Fibroblast of lung (primary cell): Measurements from ENCODE around the gene RASGRF2. TPM values are rescaled to one million over a fixed set of nuclear protein-coding genes. Genes with fewer than 3 reads are reported as not detected.

ENCODE experiments used
- DNase-seq, 2 donors: peaks; one replicate each; pipeline versions ENCODE4 v3.0.0 to v3.0.0-alpha.2; 2010; ENCODE audit warnings: low read depth in 2 of 2
- H2AFZ ChIP-seq: 2 replicates; pipeline ENCODE4 v1.5.1; 2012; ENCODE audit warnings: low read length, control low read depth, inconsistent platforms
- H3K27ac ChIP-seq: 2 replicates; pipeline ENCODE4 v1.5.1; 2011; ENCODE audit warnings: low read length, control low read depth; ENCODE audit not compliant: insufficient read depth
- H3K27me3 ChIP-seq: 2 replicates; pipeline ENCODE4 v1.5.1; 2011; ENCODE audit warnings: mild to moderate bottlenecking, low read length; ENCODE audit not compliant: control insufficient read depth, insufficient read depth
- H3K36me3 ChIP-seq: 2 replicates; pipeline ENCODE4 v1.5.1; 2011; ENCODE audit warnings: low read length; ENCODE audit not compliant: control insufficient read depth, insufficient read depth
- H3K4me1 ChIP-seq: 2 replicates; pipeline ENCODE4 v1.5.1; 2011; ENCODE audit warnings: low read length; ENCODE audit not compliant: control insufficient read depth, insufficient read depth; ENCODE audit errors: extremely low read depth
- H3K4me2 ChIP-seq: 2 replicates; pipeline ENCODE4 v1.5.1; 2011; ENCODE audit warnings: low read length, control low read depth; ENCODE audit not compliant: insufficient read depth; ENCODE audit errors: extremely low read depth
- H3K4me3 ChIP-seq, 4 experiments: fragments of 200-600 bp in 1 of 4; sonication (generic) in 1 of 4; replicated peaks in 1 of 4; 2 replicates each; pipeline ENCODE4 v1.5.1; 2011 to 2016; ENCODE audit warnings: low read length in 4 of 4, low read depth in 3 of 4, mild to moderate bottlenecking in 3 of 4, control low read depth in 2 of 4, inconsistent platforms in 1 of 4, mixed read lengths in 1 of 4; ENCODE audit not compliant: insufficient read depth in 1 of 4; ENCODE audit errors: control extremely low read depth in 1 of 4
- H3K79me2 ChIP-seq: 2 replicates; pipeline ENCODE4 v1.5.1; 2012; ENCODE audit warnings: mild to moderate bottlenecking, low read length, inconsistent platforms; ENCODE audit not compliant: control insufficient read depth, insufficient read depth
- H3K9ac ChIP-seq: 2 replicates; pipeline ENCODE4 v1.5.1; 2011; ENCODE audit warnings: mild to moderate bottlenecking, low read length, control low read depth; ENCODE audit not compliant: insufficient read depth
- H3K9me3 ChIP-seq: 2 replicates; pipeline ENCODE4 v1.5.1; 2012; ENCODE audit warnings: low read depth, low read length; ENCODE audit not compliant: control insufficient read depth, insufficient read depth
- H4K20me1 ChIP-seq: 2 replicates; pipeline ENCODE4 v1.5.1; 2011; ENCODE audit warnings: low read length; ENCODE audit not compliant: control insufficient read depth, insufficient read depth; ENCODE audit errors: extremely low read depth
- EZH2 ChIP-seq: IDR thresholded peaks from 2 replicates; pipeline ENCODE4 v1.5.1; 2012; ENCODE audit warnings: low read length, control low read depth, mild to moderate bottlenecking; ENCODE audit errors: missing control alignments
- polyA plus RNA-seq, 2 donors: library from polyadenylated mRNA; depleted of rRNA in 1 of 2; stranded (reverse) in 1 of 2; unstranded in 1 of 2; fragments of >200 nt; gene quantifications; 2 replicates each; pipeline ENCODE4 v1.2.1, GENCODE V29; 2011 to 2012; ENCODE audit warnings: missing spikeins in 1 of 2
- total RNA-seq: library from RNA; depleted of rRNA; stranded (reverse); fragments of >200 nt; gene quantifications from 2 replicates; pipeline ENCODE4 v1.2.1, GENCODE V29; 2014
- TF ChIP-seq, protein P1 (sequence below), 2 donors: IDR thresholded peaks in 1 of 2; conservative IDR thresholded peaks in 1 of 2; 1 replicate in 1 of 2; 2 replicates in 1 of 2; pipeline ENCODE4 v1.5.1; 2011 to 2012; ENCODE audit warnings: low read length in 2 of 2, control low read depth in 1 of 2, inconsistent platforms in 1 of 2, low read depth in 1 of 2, mild to moderate bottlenecking in 1 of 2

The RASGRF2 gene
- total and polyA plus RNA-seq, 2 donors (not counting 1 experiment from before 2014, with no cell fraction given), result 3.5 to 19.5 TPM

DNA sequence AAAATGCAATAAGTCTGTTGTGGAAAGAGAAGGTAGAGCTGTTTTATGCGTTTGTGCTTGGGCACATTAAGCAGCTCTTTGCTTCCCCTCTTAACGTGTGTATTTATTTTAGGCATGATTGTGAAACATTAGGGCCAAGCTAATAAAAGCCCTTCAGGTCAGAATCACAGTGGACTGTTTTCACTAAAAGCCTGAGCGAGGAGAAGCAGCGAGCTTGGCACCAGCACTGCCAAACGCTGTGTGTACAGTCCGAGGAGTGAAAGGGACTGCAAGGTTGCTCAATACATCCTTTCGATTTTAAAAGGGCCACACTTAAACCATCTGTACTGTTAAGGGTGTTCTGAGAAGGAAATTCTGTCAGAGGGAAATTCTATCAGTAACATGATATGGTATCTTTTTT is 165.8 kb downstream of the RASGRF2 start:
- peak overlapping the region in 1 of 4 experiments; percentile 4 for H3K4me3 ChIP-seq
- H3K79me2 ChIP-seq, result no peaks in the 10 kb centered on the region
- no peak for TF ChIP-seq EZH2
- TF ChIP-seq, protein P1, sequence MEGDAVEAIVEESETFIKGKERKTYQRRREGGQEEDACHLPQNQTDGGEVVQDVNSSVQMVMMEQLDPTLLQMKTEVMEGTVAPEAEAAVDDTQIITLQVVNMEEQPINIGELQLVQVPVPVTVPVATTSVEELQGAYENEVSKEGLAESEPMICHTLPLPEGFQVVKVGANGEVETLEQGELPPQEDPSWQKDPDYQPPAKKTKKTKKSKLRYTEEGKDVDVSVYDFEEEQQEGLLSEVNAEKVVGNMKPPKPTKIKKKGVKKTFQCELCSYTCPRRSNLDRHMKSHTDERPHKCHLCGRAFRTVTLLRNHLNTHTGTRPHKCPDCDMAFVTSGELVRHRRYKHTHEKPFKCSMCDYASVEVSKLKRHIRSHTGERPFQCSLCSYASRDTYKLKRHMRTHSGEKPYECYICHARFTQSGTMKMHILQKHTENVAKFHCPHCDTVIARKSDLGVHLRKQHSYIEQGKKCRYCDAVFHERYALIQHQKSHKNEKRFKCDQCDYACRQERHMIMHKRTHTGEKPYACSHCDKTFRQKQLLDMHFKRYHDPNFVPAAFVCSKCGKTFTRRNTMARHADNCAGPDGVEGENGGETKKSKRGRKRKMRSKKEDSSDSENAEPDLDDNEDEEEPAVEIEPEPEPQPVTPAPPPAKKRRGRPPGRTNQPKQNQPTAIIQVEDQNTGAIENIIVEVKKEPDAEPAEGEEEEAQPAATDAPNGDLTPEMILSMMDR (conservative IDR thresholded peaks at IDR 0.05 in 1 of 2, IDR thresholded peaks at IDR 0.05 in 1 of 2; ENCODE audit: low read depth in 1 of 2, low read length in 2 of 2), result no peak
- H3K27ac ChIP-seq, result no peak overlapping the region
- no peaks in the 10 kb centered on the region for H3K4me1 ChIP-seq
- no peaks in the 10 kb centered on the region for H4K20me1 ChIP-seq
- no peaks in the 10 kb centered on the region for H3K27me3 ChIP-seq
- H3K9ac ChIP-seq, result no peak overlapping the region
- H3K4me2 ChIP-seq, result no peak overlapping the region
- peak in 1 of 2 donors; percentile 87 for DNase-seq
- no peaks in the 10 kb centered on the region for H3K9me3 ChIP-seq
- peak overlapping the region; percentile 28 for H2AFZ ChIP-seq
- no peaks in the 10 kb centered on the region for H3K36me3 ChIP-seq

DNA sequence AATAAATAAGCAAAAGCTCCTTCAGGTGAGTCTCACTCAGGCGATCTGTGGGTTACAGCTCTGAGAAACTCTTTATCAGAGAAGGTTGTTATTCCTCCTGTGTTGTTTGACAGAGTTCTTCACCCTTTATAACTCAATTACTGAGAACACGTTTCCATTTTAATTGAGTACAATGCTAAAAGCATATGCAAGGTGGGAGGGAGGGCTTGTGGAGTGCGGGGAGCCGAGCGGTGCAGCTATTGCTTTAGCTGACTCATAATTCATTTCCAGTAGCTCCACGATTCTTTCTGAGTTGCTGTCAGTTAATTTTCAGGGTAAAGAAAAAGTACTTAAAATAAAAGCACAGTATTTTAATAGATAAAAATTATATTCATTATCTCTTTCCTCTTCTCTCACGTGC is 168.3 kb downstream of the RASGRF2 start:
- Histone ChIP-seq H3K4me3 (no peak overlapping the region), H3K27me3 (no peaks in the 10 kb centered on the region), H3K4me1 (no peaks in the 10 kb centered on the region), H2AFZ (no peak overlapping the region), H3K9ac (no peak overlapping the region), H3K79me2 (no peaks in the 10 kb centered on the region), H4K20me1 (no peaks in the 10 kb centered on the region), H3K36me3 (no peaks in the 10 kb centered on the region), H3K27ac (no peak overlapping the region), H3K9me3 (no peaks in the 10 kb centered on the region), H3K4me2 (no peak overlapping the region)
- no peak for DNase-seq
- TF ChIP-seq EZH2, result no peak
- TF ChIP-seq, protein P1 (conservative IDR thresholded peaks at IDR 0.05 in 1 of 2, IDR thresholded peaks at IDR 0.05 in 1 of 2; ENCODE audit: low read depth in 1 of 2, low read length in 2 of 2), result no peak

DNA sequence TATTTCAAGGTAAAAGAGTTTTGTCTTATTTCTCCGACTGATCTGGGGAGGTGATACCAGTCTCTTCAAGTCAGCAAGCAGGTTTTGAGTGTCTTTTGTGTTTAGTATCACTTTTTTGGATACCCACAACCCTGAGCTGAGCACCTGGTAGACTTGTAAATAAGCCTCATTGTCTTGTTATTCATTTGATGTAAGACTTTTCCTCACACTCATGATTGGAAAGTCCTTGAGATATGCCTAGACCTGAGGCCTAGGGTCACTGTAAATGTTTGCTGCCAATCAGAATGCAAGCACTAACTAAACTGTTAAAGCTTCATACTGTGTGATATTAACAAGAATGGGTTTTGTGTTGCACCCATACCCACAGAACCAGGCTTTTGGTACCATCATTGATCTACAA is 172.2 kb downstream of the RASGRF2 start:
- DNase-seq, result no peak
- Histone ChIP-seq H3K4me2 (no peak overlapping the region), H3K9ac (no peak overlapping the region), H3K4me1 (no peaks in the 10 kb centered on the region), H2AFZ (no peak overlapping the region), H3K27ac (no peak overlapping the region), H3K79me2 (no peaks in the 10 kb centered on the region), H4K20me1 (no peaks in the 10 kb centered on the region), H3K9me3 (no peaks in the 10 kb centered on the region), H3K4me3 (no peak overlapping the region), H3K36me3 (no peaks in the 10 kb centered on the region), H3K27me3 (no peaks in the 10 kb centered on the region)
- no peak for TF ChIP-seq EZH2
- TF ChIP-seq, protein P1 (conservative IDR thresholded peaks at IDR 0.05 in 1 of 2, IDR thresholded peaks at IDR 0.05 in 1 of 2; ENCODE audit: low read depth in 1 of 2, low read length in 2 of 2), result no peak
